HG02840 (cell line): ENCODE measurements around the gene CXCL13.
A peak's percentile ranks its signal among the peaks of the same experiment; 100 is the strongest.
"Not testable (repeated sequence)": the region's sequence is repeated elsewhere in the genome, so short reads cannot be mapped to it uniquely, and the experiment has no call there.

Source experiments
- ATAC-seq: cut with Tn5 transposase; IDR thresholded peaks from one replicate; pipeline ENCODE4 v1.9.1; 2021; ENCODE audit warnings: mild to moderate bottlenecking, moderate library complexity, moderate number of reproducible peaks; ENCODE audit not compliant: unreplicated experiment, low FRiP score

CXCL13 gene

GRCh38 chr4:77600521-77601451, 4.8 kb upstream of the CXCL13 start:
- ATAC-seq = no peak

- ATAC-seq = no peak
These were observed 3.9 kb upstream of the CXCL13 start for GRCh38 chr4:77601614-77602187.

DNA sequence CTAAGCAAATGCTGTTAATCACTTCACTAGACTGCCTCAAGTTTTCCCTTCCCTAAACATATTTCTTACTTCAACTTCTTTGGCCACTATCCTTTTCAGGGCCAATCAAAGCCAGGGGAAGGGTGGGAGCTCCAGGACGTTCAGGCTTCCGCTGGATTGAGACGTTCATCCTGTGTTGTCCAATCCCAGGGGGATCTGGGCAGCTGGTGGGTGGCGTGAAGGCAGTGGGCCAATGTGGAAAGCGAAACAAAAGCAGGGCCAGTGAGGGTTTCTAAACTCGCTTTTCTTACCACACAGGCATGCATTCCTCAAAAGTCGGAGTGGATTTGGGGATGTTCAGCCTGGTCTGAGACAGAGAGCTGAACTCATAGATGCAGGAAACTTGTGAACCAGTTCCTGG, 7.6 kb downstream of the CXCL13 start:
- no peak for ATAC-seq

- no peak for ATAC-seq
These were observed 9.5 kb downstream of the CXCL13 start for GRCh38 chr4:77615153-77615552.

- ATAC-seq = no peak
These were observed 11.6 kb downstream of the CXCL13 start for GRCh38 chr4:77617203-77617602.

- ATAC-seq = peak; percentile 78
These were observed 13.0 kb downstream of the CXCL13 start for GRCh38 chr4:77618383-77619241.

GRCh38 chr4:77619408-77619807, 13.8 kb downstream of the CXCL13 start:
- ATAC-seq = no peak

DNA sequence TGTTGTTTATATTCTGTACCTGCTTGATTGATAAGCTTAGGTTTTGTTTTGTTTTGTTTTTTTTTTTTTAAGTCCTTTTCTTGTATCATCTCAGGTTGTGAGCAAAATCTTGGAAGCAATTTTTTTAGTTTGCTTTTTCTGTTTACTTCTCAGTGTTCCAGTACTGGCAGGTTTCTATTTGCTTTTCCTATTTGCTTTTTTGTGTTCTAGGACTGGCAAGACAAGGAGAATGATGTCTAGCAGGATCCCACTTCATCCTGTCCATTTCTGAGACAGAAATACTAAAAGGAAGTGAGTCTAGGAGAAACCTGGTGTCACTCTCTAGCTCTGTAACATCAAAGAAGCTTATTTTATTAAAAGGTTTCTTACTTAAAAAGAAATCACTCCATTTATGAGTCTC, 15.6 kb downstream of the CXCL13 start:
- ATAC-seq = no peak

GRCh38 chr4:77623091-77623490, 17.5 kb downstream of the CXCL13 start:
- no peak for ATAC-seq

DNA sequence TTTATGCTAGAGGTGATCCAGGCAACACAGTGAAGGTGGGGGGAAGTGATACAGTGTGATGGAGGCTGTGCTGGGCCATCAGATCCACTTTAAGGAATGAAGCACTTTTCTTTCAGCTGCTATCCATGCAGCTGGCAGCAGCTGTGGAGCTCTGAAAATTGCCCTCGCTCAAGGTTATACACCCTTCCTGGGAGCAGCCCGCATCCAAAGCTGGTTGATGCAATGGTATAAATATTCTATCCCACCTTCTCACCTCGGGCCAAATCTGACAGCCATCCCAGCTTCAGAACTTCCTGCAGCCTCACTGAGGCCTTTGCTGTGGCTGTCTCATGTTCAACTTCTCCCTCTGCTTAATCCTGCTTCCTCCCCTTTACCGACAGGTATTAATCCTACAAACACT, 18.6 kb downstream of the CXCL13 start:
- ATAC-seq = no peak

GRCh38 chr4:77625485-77625884, 19.9 kb downstream of the CXCL13 start:
- no peak for ATAC-seq

- peak; percentile 77 for ATAC-seq
These were observed 24.3 kb downstream of the CXCL13 start for GRCh38 chr4:77629885-77630284.

DNA sequence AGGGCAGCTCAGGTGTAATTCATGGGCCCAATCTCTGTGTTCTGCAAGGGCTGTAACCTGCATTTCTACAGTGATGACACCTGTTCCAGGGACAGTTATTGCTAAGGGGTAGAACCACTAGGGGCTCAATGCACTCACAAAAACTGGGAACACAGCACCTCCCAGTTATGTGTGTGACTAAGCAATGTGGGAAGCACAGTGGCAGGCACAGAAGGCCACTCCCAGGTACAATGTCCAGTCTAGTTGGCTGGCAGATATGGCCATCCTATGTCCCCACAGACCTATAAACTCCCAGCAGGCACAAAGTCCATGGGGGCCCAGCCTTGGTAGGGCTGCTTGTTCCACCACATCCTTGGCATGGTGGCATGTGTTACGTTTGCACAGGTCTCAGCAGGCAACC, 25.7 kb downstream of the CXCL13 start:
- no peak for ATAC-seq

DNA sequence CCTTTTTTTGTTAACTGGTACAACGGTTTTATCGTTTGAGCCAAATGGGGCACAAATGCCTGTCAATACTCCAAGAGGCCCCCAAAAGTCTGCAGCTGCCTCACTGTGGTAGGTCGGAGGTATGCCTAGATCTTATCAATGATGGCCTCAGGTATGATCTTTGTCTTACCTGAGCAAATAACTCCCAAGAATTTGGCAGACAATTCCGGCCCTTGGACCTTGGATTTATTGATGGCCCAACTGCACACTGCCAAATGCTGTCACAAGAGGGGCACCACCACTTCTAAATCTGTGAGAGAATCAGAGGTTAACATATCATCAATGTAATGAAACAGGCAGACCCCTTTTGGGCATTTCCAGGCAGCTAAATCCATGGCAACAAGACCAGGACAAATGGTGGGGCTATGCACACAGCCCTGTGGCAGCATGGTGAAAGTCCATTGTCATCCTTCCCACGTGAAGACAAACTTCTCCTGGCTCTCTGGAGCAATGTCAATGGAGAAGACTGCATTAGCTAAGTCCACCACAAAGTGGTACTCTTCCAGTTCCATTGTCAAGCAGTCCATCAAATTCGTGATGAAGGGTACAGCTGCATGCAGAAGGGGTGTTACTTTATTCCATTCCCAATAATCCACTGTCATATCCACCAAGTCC, 28.6 kb downstream of the CXCL13 start:
- no peak for ATAC-seq

GRCh38 chr4:77635246-77635645, 29.6 kb downstream of the CXCL13 start:
- ATAC-seq = no peak

DNA sequence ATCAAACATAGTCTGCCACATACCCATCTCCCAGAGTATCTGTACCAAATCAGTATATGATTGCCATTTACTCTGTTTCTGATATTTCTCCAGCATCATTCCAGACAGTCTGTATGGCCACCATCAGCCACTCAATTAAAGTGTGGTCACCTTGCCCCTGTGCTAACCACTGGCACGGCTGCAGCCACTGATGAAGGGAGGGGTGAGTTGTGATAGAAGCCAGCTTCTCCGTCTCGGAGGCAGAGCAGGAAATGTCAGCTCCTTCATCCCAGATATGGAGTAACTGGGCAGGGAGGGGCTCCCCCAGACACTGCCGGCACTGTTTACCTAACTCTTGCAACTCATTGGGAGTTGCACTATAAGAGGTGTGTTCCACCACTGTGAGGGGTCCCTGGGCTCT, 30.3 kb downstream of the CXCL13 start:
- no peak for ATAC-seq

DNA sequence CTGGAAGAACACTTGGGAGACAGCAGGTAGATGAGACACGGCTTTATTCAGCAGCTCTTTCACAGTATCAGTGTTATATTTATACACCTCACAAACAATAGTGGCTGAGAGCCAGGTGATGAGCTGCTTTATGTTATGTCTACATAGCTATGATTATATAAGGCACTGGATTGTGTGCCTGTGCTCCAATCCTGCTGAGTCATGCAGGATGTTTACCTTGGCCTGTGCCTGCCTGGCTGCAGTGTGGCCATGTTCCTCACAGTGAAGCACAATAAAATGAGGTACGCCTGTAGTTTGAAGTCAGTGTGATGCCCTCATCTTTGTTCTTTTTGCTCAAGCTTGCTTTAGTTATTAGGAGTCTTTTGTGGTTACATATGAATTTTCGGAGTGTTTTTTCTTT, 31.3 kb downstream of the CXCL13 start:
- no peak for ATAC-seq

GRCh38 chr4:77644069-77644468, 38.4 kb downstream of the CXCL13 start:
- not testable (repeated sequence) for ATAC-seq

DNA sequence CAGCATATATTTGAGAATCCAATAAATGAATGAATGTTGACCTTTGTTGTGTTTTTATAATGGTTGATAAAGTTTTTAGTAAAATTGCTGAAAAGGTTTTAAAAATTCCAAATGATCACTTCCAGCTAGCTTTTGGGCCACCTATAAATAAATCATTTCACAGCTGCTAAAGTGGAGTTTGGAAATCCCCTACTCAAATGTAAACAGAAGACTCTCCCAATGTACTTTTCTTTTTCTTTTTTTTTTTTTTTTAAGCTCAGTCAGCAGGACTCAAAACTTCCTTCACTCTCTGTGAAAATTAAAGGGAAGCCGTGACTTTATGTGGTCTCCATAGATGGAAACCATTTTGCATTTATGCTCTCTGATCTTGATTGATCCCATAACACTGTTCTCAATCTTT, 45.2 kb downstream of the CXCL13 start:
- no peak for ATAC-seq

GRCh38 chr4:77651820-77652219, 46.2 kb downstream of the CXCL13 start:
- no peak for ATAC-seq
